ENCODE measurements around the gene IPCEF1. TPM values are rescaled to one million over a fixed set of nuclear protein-coding genes. Genes with fewer than 3 reads are reported as not detected.

IPCEF1 gene
- total and polyA plus RNA-seq, 2 of the 8 experiments (the other 6 are each of a cell fraction or from before 2014, with no cell fraction given): 0.41 to 0.78 TPM

GRCh38 chr6:154352898-154353585 lies 3.6 kb downstream of the IPCEF1 start (continued):
- TF ChIP-seq USF2 (IDR thresholded peaks at IDR 0.05; ENCODE audit: low read length): no peak
- no peak for TF ChIP-seq RXRA (IDR thresholded peaks at IDR 0.05; ENCODE audit: insufficient read depth, low read depth, low read length)
- TF ChIP-seq RFX5 (IDR thresholded peaks at IDR 0.05; ENCODE audit: borderline replicate concordance, low read depth, low read length): no peak
- TF ChIP-seq TAF1 (IDR thresholded peaks at IDR 0.05; ENCODE audit: low read depth, low read length): no peak
- no peak for TF ChIP-seq TBP (IDR thresholded peaks at IDR 0.05; ENCODE audit: low read depth, low read length)
- TF ChIP-seq NRF1 (IDR thresholded peaks at IDR 0.05; ENCODE audit: low read depth, low read length): no peak
